HCT116 (cell line): ENCODE results near the gene CTNNA2. TPM values are rescaled to one million over a fixed set of nuclear protein-coding genes. Genes with fewer than 3 reads are reported as not detected.

ENCODE experiments used
- ATAC-seq: fragments of 200-7000 bp; cut with Tn5 transposase; 2 replicates; pipeline ENCODE4 v1.9.1; 2020; ENCODE audit warnings: mild to moderate bottlenecking, moderate library complexity
- BruUV-seq: library from RNA; stranded (reverse); fragments of 400-500 nt; replicated peaks from 2 replicates; lab custom pipeline; 2021; lab: Mats Ljungman, UMichigan
- CTCF ChIA-PET: fragments of 300-600 bp; sonication (Branson Sonifier 250); formaldehyde crosslinking; loops from one replicate; lab custom pipeline; 2021; ENCODE audit warnings: antibody characterized with exemption; lab: Charles Lee
- POLR2A ChIA-PET: fragments of 300-600, 350-600 bp; sonication (Branson Sonifier 250); formaldehyde crosslinking; loops from one replicate; lab custom pipeline; 2021; ENCODE audit warnings: antibody characterized with exemption; lab: Charles Lee
- RAD21 ChIA-PET, 2 experiments: fragments of 300-600 bp; sonication (Branson Sonifier 250); formaldehyde crosslinking; loops; one replicate each; lab custom pipeline; 2023; ENCODE audit warnings: low total read pairs in 2 of 2; ENCODE audit not compliant: uncharacterized antibody in 2 of 2, unreplicated experiment in 2 of 2, low non-redundant PET in 1 of 2; lab: Charles Lee
- DNase-seq: peaks from one replicate; pipeline ENCODE4 v3.0.0-alpha.2; 2010; ENCODE audit warnings: low read depth, low spot score
- H2AFZ ChIP-seq: fragments of 200-600 bp; shearing (Covaris generic), sonication (generic); 2 replicates; pipeline ENCODE4 v1.6.1; 2017; ENCODE audit warnings: low read depth, mixed run types, mixed read lengths, antibody characterized with exemption, low read length; ENCODE audit not compliant: poor library complexity, severe bottlenecking
- H3K27ac ChIP-seq: 2 replicates; pipeline ENCODE4 v1.5.1; 2012; ENCODE audit warnings: low read depth, low read length
- H3K27me3 ChIP-seq: fragments of 200-600 bp; sonication (generic); 2 replicates; pipeline ENCODE4 v1.6.1; 2016; ENCODE audit warnings: mixed run types, low read length, mixed read lengths; ENCODE audit not compliant: insufficient read depth
- H3K36me3 ChIP-seq, 2 experiments: fragments of 200-500 bp in 1 of 2; fragments of 200-600 bp in 1 of 2; sonication (Bioruptor generic) in 1 of 2; sonication (generic) in 1 of 2; 2 replicates each; pipeline versions ENCODE4 v1.5.1 to v1.6.1; 2014 to 2016; ENCODE audit warnings: low read length in 2 of 2, inconsistent platforms in 1 of 2, mixed read lengths in 1 of 2, mixed run types in 1 of 2; ENCODE audit not compliant: insufficient read depth in 2 of 2, control insufficient read depth in 1 of 2
- H3K4me1 ChIP-seq, 2 experiments: fragments of 200-600 bp in 1 of 2; sonication (generic) in 1 of 2; 2 replicates each; pipeline versions ENCODE4 v1.5.1 to v1.6.1; 2012 to 2017; ENCODE audit warnings: low read length in 2 of 2, inconsistent platforms in 1 of 2, mild to moderate bottlenecking in 1 of 2, mixed read lengths in 1 of 2, mixed run types in 1 of 2, moderate library complexity in 1 of 2; ENCODE audit not compliant: insufficient read depth in 2 of 2, control insufficient read depth in 1 of 2
- H3K4me2 ChIP-seq: fragments of 200-600 bp; sonication (generic); 2 replicates; pipeline ENCODE4 v1.6.1; 2017; ENCODE audit warnings: mixed run types, low read length, mixed read lengths
- H3K4me3 ChIP-seq, 2 experiments: fragments of 200-600 bp in 1 of 2; sonication (generic) in 1 of 2; replicated peaks in 1 of 2; 2 replicates each; pipeline ENCODE4 v1.5.1; 2011 to 2016; ENCODE audit warnings: low read length in 2 of 2, control low read depth in 1 of 2, low read depth in 1 of 2, mild to moderate bottlenecking in 1 of 2, mixed read lengths in 1 of 2, mixed run types in 1 of 2
- H3K79me2 ChIP-seq: fragments of 200-600 bp; sonication (generic); 2 replicates; pipeline ENCODE4 v1.6.1; 2017; ENCODE audit warnings: mild to moderate bottlenecking, mixed run types, low read length, moderate library complexity, mixed read lengths; ENCODE audit not compliant: insufficient read depth
- H3K9ac ChIP-seq: fragments of 200-600 bp; sonication (generic); 2 replicates; pipeline ENCODE4 v1.6.1; 2016; ENCODE audit warnings: low read length, mixed read lengths
- H3K9me2 ChIP-seq: fragments of 200-600 bp; sonication (generic), shearing (Covaris generic); 2 replicates; pipeline ENCODE4 v1.6.1; 2017; ENCODE audit warnings: mixed run types, mild to moderate bottlenecking, moderate library complexity; ENCODE audit not compliant: insufficient read depth
- H3K9me3 ChIP-seq, 2 experiments: fragments of 200-500 bp in 1 of 2; fragments of 200-600 bp in 1 of 2; sonication (Bioruptor generic) in 1 of 2; sonication (generic) in 1 of 2; 2 replicates each; pipeline ENCODE4 v1.6.1; 2014 to 2017; ENCODE audit warnings: low read length in 2 of 2, mixed read lengths in 2 of 2, inconsistent platforms in 1 of 2, low read depth in 1 of 2, mild to moderate bottlenecking in 1 of 2, mixed run types in 1 of 2, moderate library complexity in 1 of 2; ENCODE audit not compliant: control insufficient read depth in 1 of 2, insufficient read depth in 1 of 2
- H4K20me1 ChIP-seq: fragments of 200-600 bp; sonication (generic), shearing (Covaris generic); 2 replicates; pipeline ENCODE4 v1.6.1; 2017; ENCODE audit warnings: mixed run types, mild to moderate bottlenecking, moderate library complexity; ENCODE audit not compliant: insufficient read depth
- CBX3 ChIP-seq: IDR thresholded peaks from 2 replicates; pipeline ENCODE4 v1.6.1; 2012; ENCODE audit warnings: low read depth
- CTCF ChIP-seq, 3 experiments: fragments of 200-600 bp in 1 of 3; sonication (generic) in 1 of 3; IDR thresholded peaks in 2 of 3; conservative IDR thresholded peaks in 1 of 3; 2 replicates each; pipeline ENCODE4 v1.5.1; 2012 to 2017; ENCODE audit warnings: low read depth in 2 of 3, low read length in 2 of 3, antibody characterized with exemption in 1 of 3, borderline replicate concordance in 1 of 3, control low read depth in 1 of 3, mild to moderate bottlenecking in 1 of 3, mixed read lengths in 1 of 3, mixed run types in 1 of 3, moderate library complexity in 1 of 3; ENCODE audit not compliant: insufficient read depth in 1 of 3
- EGR1 ChIP-seq: IDR thresholded peaks from 2 replicates; pipeline ENCODE4 v1.6.1; 2012; ENCODE audit warnings: low read depth
- ELF1 ChIP-seq: IDR thresholded peaks from 2 replicates; pipeline ENCODE4 v1.6.1; 2012; ENCODE audit warnings: low read depth, borderline replicate concordance
- EZH2 ChIP-seq: fragments of 200-600 bp; sonication (generic); IDR thresholded peaks from 2 replicates; pipeline ENCODE4 v1.6.1; 2017; ENCODE audit warnings: antibody characterized with exemption, mixed run types
- EZH2phosphoT487 ChIP-seq: fragments of 200-600 bp; IDR thresholded peaks from 2 replicates; pipeline ENCODE4 v1.6.1; 2018; ENCODE audit warnings: antibody characterized with exemption, borderline replicate concordance
- FOSL1 ChIP-seq: IDR thresholded peaks from 2 replicates; pipeline ENCODE4 v1.6.1; 2012; ENCODE audit warnings: low read depth
- JUND ChIP-seq: IDR thresholded peaks from 2 replicates; pipeline ENCODE4 v1.6.1; 2012
- POLR2A ChIP-seq: IDR thresholded peaks from 2 replicates; pipeline ENCODE4 v1.7.0; 2011; ENCODE audit warnings: borderline replicate concordance; ENCODE audit not compliant: insufficient read depth, insufficient read length; ENCODE audit errors: extremely low read depth
- POLR2AphosphoS5 ChIP-seq: IDR thresholded peaks from 2 replicates; pipeline ENCODE4 v1.6.1; 2011; ENCODE audit warnings: mild to moderate bottlenecking, low read depth, low read length, moderate library complexity
- RAD21 ChIP-seq: IDR thresholded peaks from 2 replicates; pipeline ENCODE4 v1.6.1; 2012; ENCODE audit warnings: low read depth, mild to moderate bottlenecking
- SP1 ChIP-seq: IDR thresholded peaks from 2 replicates; pipeline ENCODE4 v1.6.1; 2012; ENCODE audit warnings: low read depth
- TCF7L2 ChIP-seq: IDR thresholded peaks from 2 replicates; pipeline ENCODE4 v1.7.0; 2011; ENCODE audit warnings: borderline replicate concordance, inconsistent platforms; ENCODE audit not compliant: insufficient read depth, insufficient read length; ENCODE audit errors: extremely low read depth
- intact Hi-C: fragments of 100-400 bp; cut with micrococcal nuclease; formaldehyde crosslinking; loops from 2 replicates; pipeline ENCODE4 v1.10.0; 2022
- total RNA-seq: library from RNA; stranded (reverse); gene quantifications from one replicate; pipeline ENCODE4 v1.2.1, GENCODE V29; 2021; ENCODE audit not compliant: unreplicated experiment
- TF ChIP-seq, protein P1 (sequence below): IDR thresholded peaks from 2 replicates; pipeline ENCODE4 v1.6.1; 2012; ENCODE audit warnings: low read depth
- TF ChIP-seq, protein P2 (sequence below): IDR thresholded peaks from 2 replicates; pipeline ENCODE4 v1.6.1; 2011; ENCODE audit warnings: mild to moderate bottlenecking, low read length, moderate library complexity; ENCODE audit not compliant: insufficient replicate concordance; ENCODE audit errors: extremely low read depth

CTNNA2 gene
- total RNA-seq, 1 experiment from 2014 or later: not detected

GRCh38 chr2:80136338-80136737, 623.5 kb downstream of the CTNNA2 start:
- CTCF ChIA-PET: no interaction called here
- DNase-seq: no peak
- Histone ChIP-seq H3K4me2 (no peak overlapping the region), H3K9me3 (peaks cover 10 to 12% of the 10 kb centered on the region in 2 experiments; a peak in 2 of 4 replicates), H4K20me1 (no peaks in the 10 kb centered on the region), H3K9ac (no peak overlapping the region)
- no TSS peak for BruUV-seq
- TF ChIP-seq, protein P1, sequence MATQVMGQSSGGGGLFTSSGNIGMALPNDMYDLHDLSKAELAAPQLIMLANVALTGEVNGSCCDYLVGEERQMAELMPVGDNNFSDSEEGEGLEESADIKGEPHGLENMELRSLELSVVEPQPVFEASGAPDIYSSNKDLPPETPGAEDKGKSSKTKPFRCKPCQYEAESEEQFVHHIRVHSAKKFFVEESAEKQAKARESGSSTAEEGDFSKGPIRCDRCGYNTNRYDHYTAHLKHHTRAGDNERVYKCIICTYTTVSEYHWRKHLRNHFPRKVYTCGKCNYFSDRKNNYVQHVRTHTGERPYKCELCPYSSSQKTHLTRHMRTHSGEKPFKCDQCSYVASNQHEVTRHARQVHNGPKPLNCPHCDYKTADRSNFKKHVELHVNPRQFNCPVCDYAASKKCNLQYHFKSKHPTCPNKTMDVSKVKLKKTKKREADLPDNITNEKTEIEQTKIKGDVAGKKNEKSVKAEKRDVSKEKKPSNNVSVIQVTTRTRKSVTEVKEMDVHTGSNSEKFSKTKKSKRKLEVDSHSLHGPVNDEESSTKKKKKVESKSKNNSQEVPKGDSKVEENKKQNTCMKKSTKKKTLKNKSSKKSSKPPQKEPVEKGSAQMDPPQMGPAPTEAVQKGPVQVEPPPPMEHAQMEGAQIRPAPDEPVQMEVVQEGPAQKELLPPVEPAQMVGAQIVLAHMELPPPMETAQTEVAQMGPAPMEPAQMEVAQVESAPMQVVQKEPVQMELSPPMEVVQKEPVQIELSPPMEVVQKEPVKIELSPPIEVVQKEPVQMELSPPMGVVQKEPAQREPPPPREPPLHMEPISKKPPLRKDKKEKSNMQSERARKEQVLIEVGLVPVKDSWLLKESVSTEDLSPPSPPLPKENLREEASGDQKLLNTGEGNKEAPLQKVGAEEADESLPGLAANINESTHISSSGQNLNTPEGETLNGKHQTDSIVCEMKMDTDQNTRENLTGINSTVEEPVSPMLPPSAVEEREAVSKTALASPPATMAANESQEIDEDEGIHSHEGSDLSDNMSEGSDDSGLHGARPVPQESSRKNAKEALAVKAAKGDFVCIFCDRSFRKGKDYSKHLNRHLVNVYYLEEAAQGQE: no peak
- no peak for TF ChIP-seq POLR2A
- TF ChIP-seq EZH2: no peak
- no peak for TF ChIP-seq ELF1
- no peak for TF ChIP-seq RAD21
- TF ChIP-seq CBX3: no peak
- TF ChIP-seq SP1: no peak
- TF ChIP-seq JUND: no peak
- no peak for TF ChIP-seq FOSL1
- no peak for TF ChIP-seq CTCF (IDR thresholded peaks at IDR 0.05 in 2 of 3, conservative IDR thresholded peaks at IDR 0.05 in 1 of 3; ENCODE audit: borderline replicate concordance in 1 of 3, insufficient read depth in 1 of 3, low read depth in 2 of 3, low read length in 2 of 3)
- no peak for TF ChIP-seq POLR2AphosphoS5
- TF ChIP-seq EZH2phosphoT487: no peak
- TF ChIP-seq, protein P2, sequence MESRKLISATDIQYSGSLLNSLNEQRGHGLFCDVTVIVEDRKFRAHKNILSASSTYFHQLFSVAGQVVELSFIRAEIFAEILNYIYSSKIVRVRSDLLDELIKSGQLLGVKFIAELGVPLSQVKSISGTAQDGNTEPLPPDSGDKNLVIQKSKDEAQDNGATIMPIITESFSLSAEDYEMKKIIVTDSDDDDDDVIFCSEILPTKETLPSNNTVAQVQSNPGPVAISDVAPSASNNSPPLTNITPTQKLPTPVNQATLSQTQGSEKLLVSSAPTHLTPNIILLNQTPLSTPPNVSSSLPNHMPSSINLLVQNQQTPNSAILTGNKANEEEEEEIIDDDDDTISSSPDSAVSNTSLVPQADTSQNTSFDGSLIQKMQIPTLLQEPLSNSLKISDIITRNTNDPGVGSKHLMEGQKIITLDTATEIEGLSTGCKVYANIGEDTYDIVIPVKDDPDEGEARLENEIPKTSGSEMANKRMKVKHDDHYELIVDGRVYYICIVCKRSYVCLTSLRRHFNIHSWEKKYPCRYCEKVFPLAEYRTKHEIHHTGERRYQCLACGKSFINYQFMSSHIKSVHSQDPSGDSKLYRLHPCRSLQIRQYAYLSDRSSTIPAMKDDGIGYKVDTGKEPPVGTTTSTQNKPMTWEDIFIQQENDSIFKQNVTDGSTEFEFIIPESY: no peak
- TF ChIP-seq EGR1: no peak
- no peak for TF ChIP-seq TCF7L2
- TF ChIP-seq, all 23 proteins: peak for 0
- intact Hi-C loops: no loop called here
- no peak overlapping the region for H3K27ac ChIP-seq
- RAD21 ChIA-PET: no interaction called here
- no peaks in the 10 kb centered on the region for H3K9me2 ChIP-seq
- no peak overlapping the region for H3K4me3 ChIP-seq
- H3K36me3 ChIP-seq: no peaks in the 10 kb centered on the region
- no peak overlapping the region for H2AFZ ChIP-seq
- no peaks in the 10 kb centered on the region for H3K4me1 ChIP-seq
- H3K27me3 ChIP-seq: no peaks in the 10 kb centered on the region
- POLR2A ChIA-PET: no interaction called here
- H3K79me2 ChIP-seq: no peaks in the 10 kb centered on the region
- ATAC-seq: no peak
